ENCODE data around the gene IL36B.

GRCh38 chr2:113075600-113075999 is 22.9 kb upstream of the IL36B start:
- TF ChIP-seq CTCF (IDR thresholded peaks at IDR 0.05): no peak
- no peak for TF ChIP-seq POLR2A (IDR thresholded peaks at IDR 0.05)
- no peak for TF ChIP-seq EP300 (IDR thresholded peaks at IDR 0.05)
